Suprapubic skin (tissue), 4 donors: ENCODE data around the gene KSR2.

Experiments used
- CTCF ChIP-seq, 2 donors: fragments of 200-600 bp in 1 of 2; fragments of 450-650 bp in 1 of 2; sonication (generic) in 1 of 2; IDR thresholded peaks; one replicate each; pipeline ENCODE4 v1.5.1; 2016 to 2019; ENCODE audit warnings: antibody characterized with exemption in 2 of 2, mild to moderate bottlenecking in 1 of 2, moderate library complexity in 1 of 2
- EP300 ChIP-seq: sonication (generic); formaldehyde crosslinking; IDR thresholded peaks from one replicate; pipeline ENCODE4 v1.6.1; 2017; ENCODE audit warnings: antibody characterized with exemption
- POLR2A ChIP-seq, 2 donors: fragments of 450-650 bp; IDR thresholded peaks; one replicate each; pipeline ENCODE4 v1.6.1; 2017; ENCODE audit warnings: antibody characterized with exemption in 2 of 2, mild to moderate bottlenecking in 2 of 2, moderate library complexity in 2 of 2
- POLR2AphosphoS5 ChIP-seq, 3 donors: sonication (generic); formaldehyde crosslinking; IDR thresholded peaks; one replicate each; pipeline ENCODE4 v1.6.1; 2017; ENCODE audit warnings: antibody characterized with exemption in 3 of 3

DNA sequence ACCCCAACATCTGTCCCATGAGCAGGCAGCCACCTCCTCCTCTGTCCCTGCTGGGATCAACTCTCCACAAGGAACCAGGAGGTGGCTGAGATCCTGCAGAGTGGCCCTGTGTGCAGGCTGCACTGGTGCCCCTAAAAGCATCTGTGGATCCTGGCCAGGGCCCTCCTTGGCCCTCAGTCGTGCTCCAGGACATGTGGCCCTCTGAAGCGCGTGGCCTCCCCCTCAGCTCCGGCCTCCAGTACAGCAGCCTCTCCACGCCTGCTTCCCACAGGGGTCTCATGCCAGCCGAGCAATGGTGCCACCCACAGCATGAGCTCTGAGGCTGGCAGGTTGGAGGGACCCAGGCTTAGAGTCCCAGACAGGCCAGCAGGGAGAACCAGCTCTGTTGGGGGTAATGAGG, 530.0 kb downstream of the KSR2 start:
- TF ChIP-seq CTCF (IDR thresholded peaks at IDR 0.05) (no peak), EP300 (no peak), POLR2A (IDR thresholded peaks at IDR 0.05) (no peak), POLR2AphosphoS5 (IDR thresholded peaks at IDR 0.05) (no peak)
